IMR-90 (cell line): Measurements from ENCODE around the gene COL6A3. TPM values are rescaled to one million over a fixed set of nuclear protein-coding genes. Genes with fewer than 3 reads are reported as not detected.

Source experiments
- ATAC-seq: fragments of 200-7000 bp; cut with Tn5 transposase; 2 replicates; pipeline ENCODE4 v1.9.1; 2020; ENCODE audit warnings: low read depth, mild to moderate bottlenecking, moderate library complexity
- BruUV-seq: library from RNA; stranded (reverse); fragments of 400-500 nt; replicated peaks from 2 replicates; lab custom pipeline; 2021; lab: Mats Ljungman, UMichigan
- CTCF ChIA-PET: fragments of 300-600 bp; formaldehyde crosslinking; extraction: SDS; loops from one replicate; lab custom pipeline; 2021; ENCODE audit warnings: antibody characterized with exemption; lab: Yijun Ruan, JAX
- POLR2A ChIA-PET: fragments of 300-600 bp; sonication (Branson Sonifier 250); formaldehyde crosslinking; loops from one replicate; lab custom pipeline; 2022; ENCODE audit warnings: antibody characterized with exemption; ENCODE audit not compliant: unreplicated experiment; lab: Charles Lee
- DNase-seq: peaks from one replicate; pipeline ENCODE4 v3.0.0; 2013
- H2AFZ ChIP-seq: replicated peaks from 2 replicates; pipeline ENCODE3; 2013; ENCODE audit warnings: low read length, mild to moderate bottlenecking; ENCODE audit not compliant: poor library complexity
- H2AK5ac ChIP-seq: 2 replicates; pipeline ENCODE4 v1.6.1; 2013; ENCODE audit warnings: low read depth, low read length, inconsistent platforms
- H2AK9ac ChIP-seq: replicated peaks from 2 replicates; pipeline ENCODE3; 2013; ENCODE audit warnings: mild to moderate bottlenecking, low read depth, low read length, moderate library complexity; ENCODE audit not compliant: poor library complexity
- H2BK120ac ChIP-seq: 2 replicates; pipeline ENCODE4 v1.6.1; 2013; ENCODE audit warnings: low read depth, low read length, inconsistent platforms
- H2BK15ac ChIP-seq: 3 replicates; pipeline ENCODE4 v1.6.1; 2013; ENCODE audit warnings: low read depth, low read length, inconsistent platforms
- H2BK20ac ChIP-seq: 2 replicates; pipeline ENCODE4 v1.6.1; 2013; ENCODE audit warnings: low read depth, mild to moderate bottlenecking, inconsistent platforms, low read length, moderate library complexity
- H2BK5ac ChIP-seq: 2 replicates; pipeline ENCODE4 v1.6.1; 2013; ENCODE audit warnings: mild to moderate bottlenecking, low read depth, low read length, inconsistent platforms; ENCODE audit not compliant: poor library complexity, severe bottlenecking
- H3K14ac ChIP-seq: replicated peaks from 2 replicates; pipeline ENCODE4 v1.6.1; 2013; ENCODE audit warnings: low read depth, low read length, inconsistent platforms
- H3K18ac ChIP-seq: 2 replicates; pipeline ENCODE4 v1.6.1; 2013; ENCODE audit warnings: low read depth, low read length, control low read depth
- H3K23ac ChIP-seq: 2 replicates; pipeline ENCODE4 v1.6.1; 2013; ENCODE audit warnings: low read depth, low read length, inconsistent platforms
- H3K27ac ChIP-seq: 2 replicates; pipeline ENCODE4 v1.5.1; 2013; ENCODE audit warnings: mild to moderate bottlenecking, control low read depth, low read length; ENCODE audit not compliant: insufficient read depth
- H3K27me3 ChIP-seq: 2 replicates; pipeline ENCODE4 v1.6.1; 2013; ENCODE audit warnings: low read length; ENCODE audit not compliant: control insufficient read depth, insufficient read depth
- H3K36me3 ChIP-seq: 2 replicates; pipeline ENCODE4 v1.6.1; 2013; ENCODE audit warnings: low read length, mixed read lengths; ENCODE audit not compliant: control insufficient read depth, insufficient read depth
- H3K4ac ChIP-seq: 2 replicates; pipeline ENCODE4 v1.6.1; 2013; ENCODE audit warnings: low read depth, low read length, inconsistent platforms
- H3K4me1 ChIP-seq: 2 replicates; pipeline ENCODE4 v1.6.1; 2013; ENCODE audit warnings: low read length, mixed read lengths; ENCODE audit not compliant: control insufficient read depth, insufficient read depth
- H3K4me2 ChIP-seq: 2 replicates; pipeline ENCODE4 v1.6.1; 2013; ENCODE audit warnings: low read depth, mild to moderate bottlenecking, control low read depth, low read length, moderate library complexity
- H3K4me3 ChIP-seq: 2 replicates; pipeline ENCODE4 v1.5.1; 2013; ENCODE audit warnings: low read depth, mild to moderate bottlenecking, control low read depth, low read length, moderate library complexity; ENCODE audit not compliant: insufficient read depth
- H3K56ac ChIP-seq: 2 replicates; pipeline ENCODE4 v1.6.1; 2013; ENCODE audit warnings: low read length, inconsistent platforms; ENCODE audit not compliant: insufficient read depth; ENCODE audit errors: extremely low read depth
- H3K79me1 ChIP-seq, 2 experiments: 2 replicates each; pipeline ENCODE4 v1.6.1; 2013; ENCODE audit warnings: low read length in 2 of 2, inconsistent platforms in 1 of 2, low read depth in 1 of 2
- H3K9ac ChIP-seq: 2 replicates; pipeline ENCODE4 v1.6.1; 2013; ENCODE audit warnings: low read depth, low read length, control low read depth
- H3K9me1 ChIP-seq: 2 replicates; pipeline ENCODE4 v1.6.1; 2013; ENCODE audit warnings: low read length, inconsistent platforms; ENCODE audit not compliant: insufficient read depth
- H3K9me3 ChIP-seq: 2 replicates; pipeline ENCODE4 v1.6.1; 2013; ENCODE audit warnings: low read length; ENCODE audit not compliant: control insufficient read depth, insufficient read depth
- H4K20me1 ChIP-seq: 2 replicates; pipeline ENCODE4 v1.6.1; 2013; ENCODE audit warnings: low read length, inconsistent platforms; ENCODE audit not compliant: insufficient read depth
- H4K5ac ChIP-seq: 2 replicates; pipeline ENCODE4 v1.6.1; 2013; ENCODE audit warnings: mild to moderate bottlenecking, low read depth, low read length, control low read depth
- H4K8ac ChIP-seq, 2 experiments: 2 replicates each; pipeline ENCODE4 v1.6.1; 2013; ENCODE audit warnings: low read depth in 2 of 2, low read length in 2 of 2, control low read depth in 1 of 2, inconsistent platforms in 1 of 2
- H4K91ac ChIP-seq: 2 replicates; pipeline ENCODE4 v1.6.1; 2013; ENCODE audit warnings: low read depth, low read length, inconsistent platforms; ENCODE audit not compliant: insufficient read depth
- BHLHE40 ChIP-seq: fragments of 150-350 bp; IDR thresholded peaks from 2 replicates; pipeline ENCODE4 v1.6.1; 2016; ENCODE audit warnings: mild to moderate bottlenecking, low read depth, low read length
- CEBPB ChIP-seq: IDR thresholded peaks from 2 replicates; pipeline ENCODE4 v1.6.1; 2012; ENCODE audit warnings: low read depth, low read length, improper control_type of control experiment
- CHD1 ChIP-seq: IDR thresholded peaks from 2 replicates; pipeline ENCODE4 v1.6.1; 2012; ENCODE audit warnings: low read depth, low read length, improper control_type of control experiment
- MXI1 ChIP-seq: IDR thresholded peaks from 2 replicates; pipeline ENCODE4 v1.6.1; 2012; ENCODE audit warnings: low read depth, mild to moderate bottlenecking, low read length, moderate library complexity, borderline replicate concordance
- NFE2L2 ChIP-seq: fragments of 150-350 bp; IDR thresholded peaks from 2 replicates; pipeline ENCODE4 v1.6.1; 2016; ENCODE audit warnings: low read depth, mild to moderate bottlenecking, low read length
- RAD21 ChIP-seq: IDR thresholded peaks from 2 replicates; pipeline ENCODE4 v1.6.1; 2012; ENCODE audit warnings: low read length, improper control_type of control experiment
- WGBS, 2 experiments: methylation state at CpG; one replicate each; pipeline versions ENCODE4 v1.1.5 to v1.1.7; 2013; ENCODE audit warnings: missing lambda C conversion rate in 2 of 2; ENCODE audit not compliant: insufficient read length in 1 of 2; ENCODE audit errors: extremely low coverage in 2 of 2; 5-methylcytosine and 5-hydroxymethylcytosine counted together
- dilution Hi-C: fragments of 300-500 bp; cut with HindIII; formaldehyde crosslinking; loops from one replicate; pipeline ENCODE4 v1.14.3; 2018; ENCODE audit warnings: low sequenced_read_pairs; ENCODE audit not compliant: unreplicated experiment
- in situ Hi-C: fragments of 300-500 bp; cut with MboI; formaldehyde crosslinking; loops from 3 replicates; pipeline ENCODE4 v1.14.3; 2019; ENCODE audit warnings: low sequenced_read_pairs, inconsistent platforms, mixed read lengths
- intact Hi-C: fragments of 100-400 bp; cut with micrococcal nuclease; formaldehyde crosslinking; loops from 2 replicates; pipeline ENCODE4 v1.10.0; 2022
- polyA plus RNA-seq, 3 experiments: library from polyadenylated mRNA; depleted of rRNA; stranded (reverse); fragments of >200 nt; gene quantifications; 2 replicates each; pipeline ENCODE4 v1.2.3, GENCODE V29; 2012; ENCODE audit warnings: low replicate concordance in 1 of 3
- total RNA-seq: library from RNA; depleted of rRNA; stranded (reverse); fragments of >200 nt; gene quantifications from 2 replicates; pipeline ENCODE4 v1.2.3, GENCODE V29; 2012
- TF ChIP-seq, protein P1 (sequence below): fragments of 150-350 bp; IDR thresholded peaks from 2 replicates; pipeline ENCODE4 v1.6.1; 2016; ENCODE audit warnings: low read depth, mild to moderate bottlenecking, low read length, moderate library complexity, borderline replicate concordance

The COL6A3 gene
- total and polyA plus RNA-seq, 2 of the 4 experiments (the other 2 are of a cell fraction) = 964 to 1,855 TPM

DNA sequence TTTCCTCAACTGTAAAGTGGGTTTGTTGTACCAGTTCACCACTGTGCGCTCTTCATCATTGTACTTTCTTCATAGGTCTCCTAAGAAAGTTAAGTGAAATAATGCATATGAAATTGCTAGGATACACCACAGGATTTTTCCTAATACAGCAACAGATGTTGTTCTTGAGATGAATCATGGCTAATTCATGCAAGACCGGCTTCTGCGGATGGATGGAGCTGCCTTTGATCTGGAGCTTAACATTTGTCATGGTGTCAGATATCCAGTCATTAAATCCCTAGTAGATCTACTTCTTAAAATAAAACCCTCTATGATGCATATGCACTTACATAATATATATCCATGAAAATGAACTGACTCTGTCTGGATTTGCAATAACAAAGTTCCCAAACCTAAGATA, 114.1 kb downstream of the COL6A3 start (continued):
- no peak for TF ChIP-seq MXI1

DNA sequence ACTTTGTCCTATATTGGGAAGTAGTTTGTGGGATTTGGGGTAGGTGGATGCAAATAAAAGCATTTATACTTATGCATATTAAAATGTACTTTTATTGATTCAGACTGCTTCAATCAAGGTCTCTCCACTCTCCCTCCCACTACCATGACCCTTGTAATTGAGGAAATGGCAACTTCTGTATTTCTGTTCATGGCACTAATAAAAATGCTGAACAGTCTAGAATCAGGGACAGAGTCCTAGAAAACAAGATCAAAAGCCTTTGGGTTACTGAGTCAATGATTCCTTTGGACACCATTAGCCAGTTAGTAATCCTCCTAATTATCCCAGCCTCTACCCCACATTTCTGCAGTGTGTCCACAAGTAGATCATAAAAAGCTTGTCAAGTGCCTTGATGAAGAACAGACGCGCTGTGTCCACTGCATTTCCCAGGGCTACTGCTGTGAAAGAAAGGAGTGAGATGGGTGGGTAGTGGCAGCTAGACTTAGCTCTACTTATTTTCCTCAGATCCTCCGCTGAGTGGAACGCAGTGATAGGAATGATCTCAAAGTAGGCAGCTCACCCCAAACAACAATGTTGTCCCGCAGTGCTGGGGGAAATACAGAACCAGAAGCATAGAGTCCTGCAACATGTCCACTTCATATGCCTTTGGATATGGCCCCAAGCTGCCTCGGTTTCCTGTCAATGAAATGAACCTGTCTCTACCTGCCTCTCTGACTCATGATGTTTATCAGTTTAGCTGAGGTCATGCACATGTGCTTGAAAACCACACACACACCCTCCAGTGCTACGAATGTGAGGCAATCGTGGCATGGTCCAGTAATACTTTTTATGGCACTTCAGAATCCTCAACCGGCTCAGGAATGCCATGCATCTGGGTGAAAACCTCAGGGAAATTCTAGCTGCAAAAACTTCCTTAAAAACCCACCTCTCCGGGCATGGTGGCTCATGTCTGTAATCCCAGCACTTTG, 115.5 kb downstream of the COL6A3 start:
- no peak for ATAC-seq
- Histone ChIP-seq H2BK15ac (peak overlapping the region; percentile 87; the same call in 2 of the 3 replicates), H4K20me1 (no peaks in the 10 kb centered on the region), H3K9ac (no peak overlapping the region), H3K9me3 (no peaks in the 10 kb centered on the region), H4K5ac (peak overlapping the region; percentile 33), H2AK9ac (no peak overlapping the region), H3K9me1 (peaks cover 40% of the 10 kb centered on the region), H3K4me3 (no peak overlapping the region), H3K79me1 (peaks cover 5 to 33% of the 10 kb centered on the region in 2 experiments; a peak in 3 of 4 replicates), H4K91ac (peak overlapping the region; percentile 67), H2AK5ac (peak overlapping the region; percentile 56), H3K4me2 (no peak overlapping the region), H3K36me3 (no peaks in the 10 kb centered on the region), H2BK20ac (peak overlapping the region; percentile 100), H3K4ac (peak overlapping the region; percentile 98), H2AFZ (no peak overlapping the region), H3K4me1 (peaks cover 27% of the 10 kb centered on the region), H3K23ac (peak overlapping the region; percentile 8; the same call in 1 of the 2 replicates), H3K27me3 (no peaks in the 10 kb centered on the region), H3K56ac (no peak overlapping the region), H2BK5ac (peak overlapping the region; percentile 96), H3K18ac (peak overlapping the region; percentile 6; the same call in 1 of the 2 replicates), H3K14ac (peak overlapping the region; percentile 38; the same call in 1 of the 2 replicates), H3K27ac (no peak overlapping the region), H2BK120ac (peak overlapping the region; percentile 98), H4K8ac (peak overlapping the region; percentile 10 to 84; a peak in 2 of 4 replicates)
- BruUV-seq = no TSS peak
- WGBS, 2 experiments = 81% methylated on average over 4 of the region's 10 CpGs; no CpG with 5 or more reads in 1 of the 2 experiments
- in situ Hi-C loops = no loop called here
- TF ChIP-seq BHLHE40 (peak; percentile 81), RAD21 (no peak), CHD1 (no peak), NFE2L2 (peak; percentile 5; the same call in 1 of the 2 replicates), CEBPB (peak; percentile 68)
- TF ChIP-seq, protein P1, sequence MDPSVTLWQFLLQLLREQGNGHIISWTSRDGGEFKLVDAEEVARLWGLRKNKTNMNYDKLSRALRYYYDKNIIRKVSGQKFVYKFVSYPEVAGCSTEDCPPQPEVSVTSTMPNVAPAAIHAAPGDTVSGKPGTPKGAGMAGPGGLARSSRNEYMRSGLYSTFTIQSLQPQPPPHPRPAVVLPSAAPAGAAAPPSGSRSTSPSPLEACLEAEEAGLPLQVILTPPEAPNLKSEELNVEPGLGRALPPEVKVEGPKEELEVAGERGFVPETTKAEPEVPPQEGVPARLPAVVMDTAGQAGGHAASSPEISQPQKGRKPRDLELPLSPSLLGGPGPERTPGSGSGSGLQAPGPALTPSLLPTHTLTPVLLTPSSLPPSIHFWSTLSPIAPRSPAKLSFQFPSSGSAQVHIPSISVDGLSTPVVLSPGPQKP = no peak
- peak; percentile 58 for DNase-seq
- CTCF ChIA-PET = no interaction called here
- dilution Hi-C loops = no loop called here
- intact Hi-C loops = no loop called here
- POLR2A ChIA-PET = no interaction called here
